Omental fat pad (tissue), 4 donors: ENCODE results near the gene GPX2. TPM values are rescaled to one million over a fixed set of nuclear protein-coding genes. Genes with fewer than 3 reads are reported as not detected.

Source experiments
- ATAC-seq: fragments of 150-250 bp; one replicate; pipeline ENCODE4 v1.9.1; 2016; ENCODE audit warnings: mild to moderate bottlenecking, moderate library complexity; ENCODE audit not compliant: low FRiP score
- DNase-seq: peaks from one replicate; pipeline ENCODE4 v3.0.0-alpha.2; 2019; ENCODE audit warnings: low spot score
- CTCF ChIP-seq, 3 donors: fragments of 450-650 bp; IDR thresholded peaks; one replicate each; pipeline ENCODE4 v1.5.1; 2016 to 2017; ENCODE audit warnings: antibody characterized with exemption in 3 of 3, mild to moderate bottlenecking in 3 of 3, moderate library complexity in 2 of 3
- total RNA-seq, 4 donors: library from RNA; depleted of rRNA; stranded (reverse); fragments of >200 nt; gene quantifications; one replicate each; pipeline ENCODE4 v1.1.0, GENCODE V29; 2016

GPX2 gene
- total RNA-seq, 4 donors from 2014 or later = not detected

- DNase-seq (no peak), ATAC-seq (no peak)
Measured at GRCh38 chr14:64979336-64980074, 37.0 kb upstream of the GPX2 start.

DNA sequence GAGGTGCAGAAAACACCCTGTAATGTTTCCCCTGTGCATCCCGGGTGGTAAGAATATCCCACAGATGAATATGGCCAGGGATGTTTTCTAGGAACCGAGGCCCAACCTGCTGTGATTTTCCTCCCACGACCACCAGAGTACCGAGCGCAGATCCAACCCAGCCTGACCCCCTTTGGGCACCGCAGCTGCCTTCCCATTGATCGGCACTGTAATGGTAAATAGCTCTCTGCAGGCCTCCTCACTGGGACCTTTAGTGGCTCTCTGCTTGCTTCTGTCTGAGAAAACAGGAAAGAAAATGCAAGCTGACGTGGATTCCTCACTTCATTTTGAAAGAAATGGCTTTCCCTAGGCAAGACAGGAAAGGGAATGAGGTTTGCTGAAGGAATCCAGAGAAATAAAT, 32.0 kb upstream of the GPX2 start:
- no peak for TF ChIP-seq CTCF (IDR thresholded peaks at IDR 0.05)
- DNase-seq (no peak), ATAC-seq (no peak)

More at GRCh38 chr14:64979336-64980074, 37.0 kb upstream of the GPX2 start:
- no peak for TF ChIP-seq CTCF (IDR thresholded peaks at IDR 0.05)

- ATAC-seq (no peak), DNase-seq (no peak)
- no peak for TF ChIP-seq CTCF (IDR thresholded peaks at IDR 0.05)
Measured at GRCh38 chr14:64973826-64974225, 31.3 kb upstream of the GPX2 start.

DNA sequence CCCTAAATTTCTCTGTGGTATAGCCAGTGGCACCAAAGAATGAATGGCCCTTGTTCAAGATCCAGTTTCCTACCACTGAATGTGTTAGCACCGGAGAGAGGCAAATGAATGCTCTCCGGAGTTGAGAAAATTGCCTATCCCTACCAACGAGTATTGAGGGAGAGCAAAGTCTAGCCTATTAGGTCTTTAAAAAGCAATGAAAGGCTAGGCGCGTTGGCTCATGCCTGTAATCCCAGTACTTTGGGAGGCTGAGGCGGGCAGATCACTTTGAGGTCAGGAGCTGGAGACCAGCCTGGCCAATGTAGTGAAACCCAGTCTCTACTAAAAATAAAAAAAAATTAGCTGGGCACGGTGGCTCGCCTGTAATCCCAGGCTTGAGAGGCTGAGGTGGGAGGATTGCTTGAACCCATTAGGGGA, 30.5 kb upstream of the GPX2 start:
- ATAC-seq (no peak), DNase-seq (no peak)
- no peak for TF ChIP-seq CTCF (IDR thresholded peaks at IDR 0.05)

DNA sequence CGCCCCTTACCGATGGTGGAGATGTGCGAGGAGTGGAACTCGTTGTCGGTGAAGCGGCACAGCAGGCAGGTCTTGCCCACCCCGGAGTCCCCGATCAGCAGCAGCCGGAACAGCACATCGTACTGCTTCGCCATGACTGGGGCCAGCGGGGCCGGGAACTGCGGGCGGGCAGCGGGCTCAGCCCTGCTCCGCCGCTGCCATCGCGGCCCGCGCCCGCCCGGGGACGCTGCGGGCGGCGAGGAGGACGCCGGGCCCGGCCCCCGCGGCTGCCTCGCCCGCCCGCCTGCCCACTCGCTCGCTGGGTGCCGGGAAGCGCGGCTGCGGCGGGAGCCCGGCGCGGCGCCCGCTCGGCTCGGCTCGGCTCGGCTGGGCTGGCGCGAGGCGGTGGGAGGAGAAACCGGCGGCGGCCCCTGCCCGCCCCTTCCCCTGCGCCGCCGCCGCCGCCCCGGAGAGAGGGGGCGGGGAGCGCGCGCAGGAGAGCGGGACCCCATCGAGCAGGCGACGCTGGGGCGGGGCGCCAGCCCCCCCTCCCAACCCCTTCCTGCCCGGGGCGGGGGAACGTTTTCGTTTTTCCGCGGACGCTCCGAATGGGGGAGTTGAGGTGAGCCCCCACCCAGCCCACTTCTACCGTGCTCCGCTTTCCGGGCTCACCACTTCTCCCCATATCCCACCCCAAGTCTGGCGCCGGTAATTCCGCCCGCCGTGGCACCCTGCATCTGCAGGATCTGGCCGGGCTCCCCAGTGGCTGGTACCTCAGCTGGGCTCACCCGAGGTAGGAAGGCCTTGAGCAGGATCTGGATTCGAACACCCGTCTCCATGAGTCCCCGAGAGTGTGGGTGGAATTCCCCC, 29.6 kb upstream of the GPX2 start, which contains the start of gene RAB15:
RAB15 (minus strand) TSS at position 394 of the 849 bp plus-strand sequence; CDS start at position 134, 260 bp downstream.
- no peak for DNase-seq
- no peak for TF ChIP-seq CTCF (IDR thresholded peaks at IDR 0.05)
- ATAC-seq = peak; percentile 89

- TF ChIP-seq CTCF (IDR thresholded peaks at IDR 0.05) = no peak
- ATAC-seq (peak; percentile 34), DNase-seq (no peak)
Measured at GRCh38 chr14:64971491-64971942, 29.0 kb upstream of the GPX2 start.
